Fibroblast of villous mesenchyme (primary cell): ENCODE data around the gene NKX2-2. TPM values are rescaled to one million over a fixed set of nuclear protein-coding genes. Genes with fewer than 3 reads are reported as not detected.

Experiments
- DNase-seq: peaks from one replicate; pipeline ENCODE4 v3.0.0-alpha.2; 2010; ENCODE audit warnings: low read depth
- H3K4me3 ChIP-seq: 2 replicates; pipeline ENCODE4 v1.5.1; 2011; ENCODE audit warnings: low read depth, mild to moderate bottlenecking, low read length
- total RNA-seq: library from RNA; depleted of rRNA; stranded (reverse); fragments of >200 nt; gene quantifications from 2 replicates; pipeline ENCODE4 v1.2.3, GENCODE V29; 2012
- TF ChIP-seq, protein P1 (sequence below): IDR thresholded peaks from 2 replicates; pipeline ENCODE4 v1.5.1; 2012; ENCODE audit warnings: low read depth, mild to moderate bottlenecking, low read length; ENCODE audit not compliant: insufficient read depth

The NKX2-2 gene
- total RNA-seq, 1 donor, result not detected

- TF ChIP-seq, protein P1, sequence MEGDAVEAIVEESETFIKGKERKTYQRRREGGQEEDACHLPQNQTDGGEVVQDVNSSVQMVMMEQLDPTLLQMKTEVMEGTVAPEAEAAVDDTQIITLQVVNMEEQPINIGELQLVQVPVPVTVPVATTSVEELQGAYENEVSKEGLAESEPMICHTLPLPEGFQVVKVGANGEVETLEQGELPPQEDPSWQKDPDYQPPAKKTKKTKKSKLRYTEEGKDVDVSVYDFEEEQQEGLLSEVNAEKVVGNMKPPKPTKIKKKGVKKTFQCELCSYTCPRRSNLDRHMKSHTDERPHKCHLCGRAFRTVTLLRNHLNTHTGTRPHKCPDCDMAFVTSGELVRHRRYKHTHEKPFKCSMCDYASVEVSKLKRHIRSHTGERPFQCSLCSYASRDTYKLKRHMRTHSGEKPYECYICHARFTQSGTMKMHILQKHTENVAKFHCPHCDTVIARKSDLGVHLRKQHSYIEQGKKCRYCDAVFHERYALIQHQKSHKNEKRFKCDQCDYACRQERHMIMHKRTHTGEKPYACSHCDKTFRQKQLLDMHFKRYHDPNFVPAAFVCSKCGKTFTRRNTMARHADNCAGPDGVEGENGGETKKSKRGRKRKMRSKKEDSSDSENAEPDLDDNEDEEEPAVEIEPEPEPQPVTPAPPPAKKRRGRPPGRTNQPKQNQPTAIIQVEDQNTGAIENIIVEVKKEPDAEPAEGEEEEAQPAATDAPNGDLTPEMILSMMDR, result no peak
- DNase-seq, result no peak
- no peak overlapping the region for H3K4me3 ChIP-seq
These were observed 20.6 kb upstream of the NKX2-2 start for GRCh38 chr20:21534453-21534852.

GRCh38 chr20:21529863-21530262 lies 16.0 kb upstream of the NKX2-2 start:
- no peak for DNase-seq
- TF ChIP-seq, protein P1, result peak; percentile 7
- no peak overlapping the region for H3K4me3 ChIP-seq

DNA sequence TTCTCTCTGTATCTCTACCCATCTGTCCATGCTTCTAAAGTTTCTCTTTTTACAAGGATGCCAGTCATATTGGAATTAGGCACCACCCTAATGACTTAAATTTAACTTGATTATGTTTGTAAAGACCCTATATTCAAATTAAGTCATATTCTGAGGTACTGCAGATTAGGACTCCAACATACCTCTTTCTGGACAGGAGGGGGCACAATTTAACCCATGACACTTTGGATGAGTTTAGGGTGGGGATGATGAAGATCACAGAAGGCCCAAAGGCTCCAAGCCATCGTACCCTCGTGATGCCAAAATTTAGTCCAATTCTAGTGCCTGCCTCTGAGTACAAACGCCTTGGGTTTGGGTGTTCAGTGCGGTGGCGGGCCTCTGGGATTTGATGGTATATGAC lies 15.0 kb upstream of the NKX2-2 start:
- no peak for DNase-seq
- H3K4me3 ChIP-seq, result no peak overlapping the region
- TF ChIP-seq, protein P1, result no peak

DNA sequence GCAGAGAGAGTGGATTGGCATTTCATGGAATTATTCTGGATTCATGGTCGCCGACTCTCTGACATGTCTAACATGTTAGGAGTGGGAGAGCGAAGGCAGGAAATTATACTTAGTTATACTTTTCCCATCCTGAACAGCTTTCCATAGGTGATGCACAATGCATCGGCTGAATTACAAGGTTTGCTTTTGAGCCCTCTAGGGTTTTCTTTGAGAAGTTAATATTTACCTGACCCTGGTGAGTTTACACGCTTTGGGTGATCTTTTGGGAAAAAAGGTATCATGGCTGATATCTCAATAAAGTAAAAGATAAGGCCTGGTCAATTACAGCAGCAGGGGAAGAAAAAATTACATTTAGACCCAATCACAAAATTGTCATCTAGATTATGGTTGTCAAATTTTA lies 14.0 kb upstream of the NKX2-2 start:
- TF ChIP-seq, protein P1, result no peak
- H3K4me3 ChIP-seq, result no peak overlapping the region

DNA sequence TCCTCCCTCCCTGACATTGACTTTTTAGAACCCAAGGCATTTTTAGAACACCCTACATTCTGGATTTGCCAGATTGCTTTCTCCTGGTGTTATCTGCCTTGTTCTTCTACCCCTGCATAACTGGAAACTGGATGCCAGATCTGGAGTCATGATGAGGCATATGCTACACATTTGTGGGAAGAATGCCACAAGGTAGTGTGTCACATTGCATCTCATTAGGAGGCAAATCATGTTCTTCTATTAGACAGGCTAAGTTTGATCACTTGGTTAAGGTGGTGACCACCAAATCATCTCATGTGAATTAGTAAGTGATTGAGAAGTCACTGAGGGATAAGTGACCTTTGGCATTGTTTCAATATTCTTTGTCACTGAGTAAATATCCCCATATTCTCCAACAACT lies 12.9 kb upstream of the NKX2-2 start:
- no peak for DNase-seq
- TF ChIP-seq, protein P1, result no peak
- H3K4me3 ChIP-seq, result no peak overlapping the region

More for the DNA sequence above, 14.0 kb upstream of the NKX2-2 start:
- DNase-seq, result no peak

GRCh38 chr20:21523895-21524294 lies 10.0 kb upstream of the NKX2-2 start:
- DNase-seq, result no peak
- H3K4me3 ChIP-seq, result no peak overlapping the region
- TF ChIP-seq, protein P1, result no peak

DNA sequence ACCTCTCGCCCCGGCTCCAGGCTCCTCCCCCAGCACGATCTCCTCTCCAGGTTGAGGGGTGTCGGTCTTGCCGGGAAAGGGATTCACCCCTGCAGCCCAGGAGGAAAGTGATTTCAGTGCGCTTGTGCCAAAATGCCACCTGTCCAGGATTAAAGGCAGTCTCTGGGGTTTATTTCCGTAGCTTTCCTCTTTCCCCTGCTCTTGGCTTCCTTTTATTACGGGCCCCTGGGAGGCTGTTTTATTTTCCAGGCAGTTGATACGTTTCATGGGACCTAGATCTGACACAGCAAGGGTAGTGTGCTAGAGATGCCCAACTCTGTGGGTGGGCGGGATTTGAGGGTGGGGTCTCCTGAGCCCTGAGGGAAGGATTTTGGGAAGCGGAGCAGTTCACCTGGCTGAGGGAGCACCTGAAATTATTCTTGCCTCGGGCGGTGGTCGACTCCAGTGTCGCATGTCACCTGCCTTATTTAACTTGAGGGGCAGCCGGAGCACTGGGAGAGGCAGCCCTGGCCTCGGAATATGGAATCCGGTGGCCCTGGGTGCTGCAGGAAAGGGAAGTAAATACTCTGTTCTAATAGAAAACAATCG lies 9.5 kb upstream of the NKX2-2 start:
- DNase-seq, result no peak
- TF ChIP-seq, protein P1, result no peak
- H3K4me3 ChIP-seq, result no peak overlapping the region
